Loucy (cell line): ENCODE measurements around the gene TMTC2.

Source experiments
- EZH2phosphoT487 ChIP-seq: fragments of 200-600 bp; IDR thresholded peaks from 2 replicates; pipeline ENCODE4 v1.6.1; 2018; ENCODE audit warnings: antibody characterized with exemption, mild to moderate bottlenecking, moderate library complexity, borderline replicate concordance
- TF ChIP-seq, protein P1 (sequence below): fragments of 200-600 bp; sonication (generic); conservative IDR thresholded peaks from 2 replicates; pipeline ENCODE4 v1.5.1; 2014; ENCODE audit warnings: mild to moderate bottlenecking, antibody characterized with exemption, low read length

DNA sequence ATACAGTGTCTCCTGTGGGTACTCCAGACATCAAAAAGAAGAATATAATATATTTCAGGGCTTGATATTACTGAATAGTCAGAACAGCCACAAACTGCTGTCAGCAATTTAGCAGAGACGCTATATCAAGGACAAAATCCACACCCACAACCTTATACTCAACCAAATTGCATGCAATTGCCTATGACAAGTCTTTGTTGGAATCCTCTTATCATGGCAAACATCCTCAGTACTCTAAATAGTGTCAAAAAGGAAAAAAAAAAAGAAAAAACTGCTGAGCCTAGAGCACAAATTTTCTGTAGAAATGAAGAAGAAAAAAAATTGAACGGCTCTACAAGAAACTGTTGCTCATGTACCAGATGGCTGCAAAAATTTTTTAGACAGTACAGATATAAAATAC lies 485.7 kb downstream of the TMTC2 start:
- TF ChIP-seq, protein P1, sequence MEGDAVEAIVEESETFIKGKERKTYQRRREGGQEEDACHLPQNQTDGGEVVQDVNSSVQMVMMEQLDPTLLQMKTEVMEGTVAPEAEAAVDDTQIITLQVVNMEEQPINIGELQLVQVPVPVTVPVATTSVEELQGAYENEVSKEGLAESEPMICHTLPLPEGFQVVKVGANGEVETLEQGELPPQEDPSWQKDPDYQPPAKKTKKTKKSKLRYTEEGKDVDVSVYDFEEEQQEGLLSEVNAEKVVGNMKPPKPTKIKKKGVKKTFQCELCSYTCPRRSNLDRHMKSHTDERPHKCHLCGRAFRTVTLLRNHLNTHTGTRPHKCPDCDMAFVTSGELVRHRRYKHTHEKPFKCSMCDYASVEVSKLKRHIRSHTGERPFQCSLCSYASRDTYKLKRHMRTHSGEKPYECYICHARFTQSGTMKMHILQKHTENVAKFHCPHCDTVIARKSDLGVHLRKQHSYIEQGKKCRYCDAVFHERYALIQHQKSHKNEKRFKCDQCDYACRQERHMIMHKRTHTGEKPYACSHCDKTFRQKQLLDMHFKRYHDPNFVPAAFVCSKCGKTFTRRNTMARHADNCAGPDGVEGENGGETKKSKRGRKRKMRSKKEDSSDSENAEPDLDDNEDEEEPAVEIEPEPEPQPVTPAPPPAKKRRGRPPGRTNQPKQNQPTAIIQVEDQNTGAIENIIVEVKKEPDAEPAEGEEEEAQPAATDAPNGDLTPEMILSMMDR, result no peak
- TF ChIP-seq EZH2phosphoT487, result no peak
